GM18861 (cell line): ENCODE results near the gene FDCSP.
"Not testable (repeated sequence)": the region's sequence is repeated elsewhere in the genome, so short reads cannot be mapped to it uniquely, and the experiment has no call there.

ENCODE experiments used
- ATAC-seq: cut with Tn5 transposase; IDR thresholded peaks from one replicate; pipeline ENCODE4 v1.9.1; 2021; ENCODE audit not compliant: unreplicated experiment

FDCSP gene

GRCh38 chr4:70225824-70226223 is at the start of gene FDCSP:
TSS of gene FDCSP (plus strand) at chr4:70226124. CDS start at chr4:70231195, 5,071 bp downstream.
- no peak for ATAC-seq

- ATAC-seq = no peak
Observed at GRCh38 chr4:70177090-70177489, 48.8 kb upstream of the FDCSP start.

- ATAC-seq = no peak
Observed at GRCh38 chr4:70178075-70178660, 47.8 kb upstream of the FDCSP start.

GRCh38 chr4:70179811-70180210 is 46.1 kb upstream of the FDCSP start:
- no peak for ATAC-seq

- ATAC-seq = no peak
Observed at GRCh38 chr4:70181864-70182263, 44.1 kb upstream of the FDCSP start.

GRCh38 chr4:70182517-70183167 is 43.3 kb upstream of the FDCSP start:
- ATAC-seq = no peak

GRCh38 chr4:70183168-70183939 is 42.6 kb upstream of the FDCSP start:
- peak; percentile 78 for ATAC-seq

DNA sequence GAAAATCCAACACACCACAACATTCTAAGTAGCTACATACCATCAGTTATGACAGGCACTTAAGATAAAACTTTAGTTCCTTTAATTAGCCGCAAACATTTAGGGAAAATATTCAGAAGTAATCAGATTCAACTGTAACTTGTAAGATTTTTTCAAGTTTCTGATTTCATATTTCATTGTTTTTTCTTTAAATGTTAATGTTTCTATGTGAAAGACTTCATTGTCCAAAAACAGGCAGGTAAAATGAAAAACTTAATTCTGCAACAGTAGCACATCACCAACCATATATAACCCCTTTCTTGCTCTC is 42.0 kb upstream of the FDCSP start:
- no peak for ATAC-seq

DNA sequence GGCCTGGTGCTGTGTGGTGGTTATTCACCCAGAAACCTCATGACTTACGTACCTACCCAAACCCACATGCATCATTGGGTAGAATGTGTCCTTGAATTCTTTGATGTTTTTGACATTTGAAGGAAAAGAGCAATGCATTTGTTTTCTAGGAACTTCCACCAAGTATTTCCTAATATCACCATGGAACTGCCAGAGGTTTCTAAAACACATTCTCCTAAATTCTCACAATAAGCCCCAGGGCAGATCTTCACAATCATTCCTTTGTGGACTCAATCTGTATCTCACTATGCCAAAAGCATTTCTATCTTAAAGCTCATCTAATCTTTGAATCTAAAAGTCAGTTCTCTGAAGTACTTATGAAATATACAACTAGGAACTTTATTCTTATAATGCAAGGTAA is 38.7 kb upstream of the FDCSP start:
- no peak for ATAC-seq

DNA sequence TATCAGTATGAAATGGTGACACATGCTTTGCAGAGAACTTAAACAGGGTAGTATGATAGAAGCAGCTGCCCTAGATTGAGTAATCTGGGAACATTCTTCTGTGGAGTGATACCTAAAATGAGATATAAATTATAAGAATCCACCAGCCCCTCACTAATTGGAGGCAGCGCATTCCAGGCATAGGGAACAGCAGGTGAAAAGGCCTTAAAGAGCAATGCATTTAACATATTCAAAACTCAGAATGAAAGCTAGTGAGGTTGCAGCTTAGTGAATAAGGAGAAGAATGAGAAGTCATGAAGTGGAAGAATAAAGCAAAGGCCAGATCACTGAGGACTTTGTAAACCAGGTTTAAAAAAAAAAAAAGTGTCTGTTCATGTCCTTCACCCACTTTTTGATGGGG is 35.3 kb upstream of the FDCSP start:
- no peak for ATAC-seq

DNA sequence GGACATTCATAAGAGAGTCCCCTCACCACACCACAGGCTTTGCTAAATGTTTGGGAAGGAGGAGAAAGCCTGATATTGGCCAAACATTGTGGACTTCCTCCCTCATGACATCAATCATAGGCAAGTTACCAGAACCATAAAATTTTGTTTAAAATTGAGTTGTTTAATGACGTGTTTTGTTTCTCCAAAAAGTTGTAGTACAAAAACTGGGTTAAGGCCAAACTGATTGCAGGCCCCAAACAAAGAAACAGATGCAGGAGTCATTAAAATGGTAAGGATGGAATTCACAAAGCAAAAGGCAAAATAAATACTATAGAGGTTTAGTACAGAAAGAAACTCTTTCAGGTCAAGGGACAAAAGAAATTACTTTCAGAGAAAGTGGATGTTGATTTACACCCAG is 34.3 kb upstream of the FDCSP start:
- ATAC-seq = no peak

GRCh38 chr4:70192895-70193294 is 33.0 kb upstream of the FDCSP start:
- no peak for ATAC-seq

GRCh38 chr4:70195425-70195824 is 30.5 kb upstream of the FDCSP start, which contains the start of gene ODAM:
TSS of gene ODAM (plus strand) at chr4:70195725. CDS start at chr4:70196544, 819 bp downstream.
- ATAC-seq = no peak

GRCh38 chr4:70196857-70197256 is 29.1 kb upstream of the FDCSP start:
- ATAC-seq = no peak

- ATAC-seq = no peak
Observed at GRCh38 chr4:70197842-70198241, 28.1 kb upstream of the FDCSP start.

DNA sequence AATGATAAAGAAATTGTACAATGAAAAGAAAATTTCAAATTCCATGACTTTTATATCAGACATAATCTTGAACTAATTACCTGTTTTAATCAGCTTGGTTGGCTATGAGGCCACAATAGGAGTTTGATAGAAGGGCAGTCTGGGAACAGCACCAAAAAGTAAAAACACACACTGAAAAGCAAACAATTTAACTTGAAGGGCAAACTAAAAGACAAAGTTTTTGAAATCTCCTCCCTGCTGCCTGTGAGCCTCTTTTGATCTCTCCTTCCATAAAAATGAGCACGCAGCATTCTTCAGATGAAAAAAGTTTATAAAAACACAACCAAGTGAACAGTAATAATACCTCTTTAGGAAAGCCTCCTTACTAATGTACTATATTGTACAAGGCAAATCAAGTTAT is 22.3 kb upstream of the FDCSP start:
- no peak for ATAC-seq

DNA sequence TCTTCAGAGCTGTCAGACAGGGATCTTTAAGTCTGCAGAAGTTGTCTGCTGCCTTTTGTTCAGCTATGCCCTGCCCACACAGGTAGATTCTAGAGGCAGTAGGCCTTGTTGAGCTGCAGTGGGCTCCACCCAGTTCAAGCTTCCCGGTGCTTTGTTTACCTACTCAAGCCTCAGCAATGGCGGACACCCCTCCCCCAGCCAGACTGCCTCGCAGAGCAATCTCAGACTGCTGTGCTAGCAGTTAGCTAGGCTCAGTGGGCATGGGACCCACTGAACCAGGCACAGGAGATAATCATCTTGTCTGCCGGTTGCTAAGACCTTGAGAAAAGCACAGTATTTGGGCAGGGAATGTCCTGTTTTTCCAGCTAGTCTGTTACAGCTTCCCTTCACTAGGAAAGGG is 13.2 kb upstream of the FDCSP start:
- not testable (repeated sequence) for ATAC-seq

DNA sequence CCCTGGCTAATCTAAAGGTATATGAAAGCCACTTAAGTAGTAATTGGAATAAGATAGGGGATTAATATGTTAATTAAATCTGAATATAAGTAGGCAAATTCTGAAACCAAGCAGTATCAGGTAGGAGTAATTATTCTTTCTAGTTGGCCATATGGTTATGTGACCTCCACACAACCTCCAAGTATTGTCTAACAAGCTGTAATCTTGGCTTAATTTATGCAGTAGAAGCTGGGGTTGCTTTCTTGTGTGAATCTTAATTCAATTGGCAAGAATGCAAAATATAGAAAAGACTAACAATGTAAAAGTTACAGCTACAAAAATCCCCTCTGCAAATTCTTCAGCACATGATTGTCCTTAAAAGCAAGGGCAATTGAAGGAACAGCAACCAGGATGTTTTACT is 9.8 kb upstream of the FDCSP start:
- ATAC-seq = not testable (repeated sequence)

DNA sequence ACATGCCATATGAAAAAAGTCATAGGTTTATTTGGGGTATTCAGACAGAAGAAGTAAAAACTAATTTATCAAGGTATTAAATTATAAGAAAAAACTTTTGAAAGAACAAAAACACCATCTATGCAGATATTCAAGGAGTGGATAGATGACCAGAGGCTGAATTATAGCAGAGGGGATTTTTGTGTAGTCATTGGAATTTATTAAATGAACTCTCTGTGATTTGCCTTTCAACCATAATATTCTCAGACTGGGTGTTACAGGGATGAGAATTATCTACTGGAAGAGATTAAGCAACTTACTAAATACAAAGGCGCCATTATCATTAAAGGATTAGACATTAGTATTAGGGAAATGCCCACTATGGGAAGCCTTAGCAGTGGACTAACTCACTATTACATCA is 9.4 kb upstream of the FDCSP start:
- not testable (repeated sequence) for ATAC-seq

DNA sequence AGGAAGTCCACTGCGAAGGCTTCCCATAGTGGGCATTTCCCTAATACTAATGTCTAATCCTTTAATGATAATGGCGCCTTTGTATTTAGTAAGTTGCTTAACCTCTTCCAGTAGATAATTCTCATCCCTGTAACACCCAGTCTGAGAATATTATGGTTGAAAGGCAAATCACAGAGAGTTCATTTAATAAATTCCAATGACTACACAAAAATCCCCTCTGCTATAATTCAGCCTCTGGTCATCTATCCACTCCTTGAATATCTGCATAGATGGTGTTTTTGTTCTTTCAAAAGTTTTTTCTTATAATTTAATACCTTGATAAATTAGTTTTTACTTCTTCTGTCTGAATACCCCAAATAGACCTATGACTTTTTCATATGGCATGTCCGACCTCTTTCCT is 4.5 kb upstream of the FDCSP start:
- not testable (repeated sequence) for ATAC-seq

DNA sequence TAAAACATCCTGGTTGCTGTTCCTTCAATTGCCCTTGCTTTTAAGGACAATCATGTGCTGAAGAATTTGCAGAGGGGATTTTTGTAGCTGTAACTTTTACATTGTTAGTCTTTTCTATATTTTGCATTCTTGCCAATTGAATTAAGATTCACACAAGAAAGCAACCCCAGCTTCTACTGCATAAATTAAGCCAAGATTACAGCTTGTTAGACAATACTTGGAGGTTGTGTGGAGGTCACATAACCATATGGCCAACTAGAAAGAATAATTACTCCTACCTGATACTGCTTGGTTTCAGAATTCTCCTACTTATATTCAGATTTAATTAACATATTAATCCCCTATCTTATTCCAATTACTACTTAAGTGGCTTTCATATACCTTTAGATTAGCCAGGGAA is 4.1 kb upstream of the FDCSP start:
- not testable (repeated sequence) for ATAC-seq

DNA sequence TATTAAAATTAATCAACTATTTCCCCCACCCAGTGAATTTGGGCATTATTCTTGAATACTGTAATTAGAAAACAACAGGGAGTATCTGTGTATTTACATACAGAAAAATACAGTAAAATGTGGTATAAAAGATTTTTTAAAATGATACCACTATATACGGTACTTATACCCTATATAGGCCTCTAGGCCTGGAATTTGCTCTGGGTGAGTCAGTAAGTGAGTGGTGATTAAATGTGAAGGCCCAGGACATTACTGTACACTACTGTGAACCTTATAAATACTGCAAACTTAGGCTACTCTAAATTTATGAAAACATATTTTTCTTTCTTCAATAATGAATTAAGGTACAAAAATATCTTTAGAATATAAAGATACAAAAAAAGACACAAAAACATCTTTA is 10.2 kb downstream of the FDCSP start:
- ATAC-seq = no peak
